Mesangial cell (primary cell): ENCODE measurements around the gene INSR. TPM values are rescaled to one million over a fixed set of nuclear protein-coding genes. Genes with fewer than 3 reads are reported as not detected.

ENCODE experiments used
- total RNA-seq: library from RNA; depleted of rRNA; stranded (reverse); fragments of >200 nt; gene quantifications from 2 replicates; pipeline ENCODE4 v1.2.3, GENCODE V29; 2015

INSR gene
- 3.3 and 10.6 TPM in 2 replicates for total RNA-seq

DNA sequence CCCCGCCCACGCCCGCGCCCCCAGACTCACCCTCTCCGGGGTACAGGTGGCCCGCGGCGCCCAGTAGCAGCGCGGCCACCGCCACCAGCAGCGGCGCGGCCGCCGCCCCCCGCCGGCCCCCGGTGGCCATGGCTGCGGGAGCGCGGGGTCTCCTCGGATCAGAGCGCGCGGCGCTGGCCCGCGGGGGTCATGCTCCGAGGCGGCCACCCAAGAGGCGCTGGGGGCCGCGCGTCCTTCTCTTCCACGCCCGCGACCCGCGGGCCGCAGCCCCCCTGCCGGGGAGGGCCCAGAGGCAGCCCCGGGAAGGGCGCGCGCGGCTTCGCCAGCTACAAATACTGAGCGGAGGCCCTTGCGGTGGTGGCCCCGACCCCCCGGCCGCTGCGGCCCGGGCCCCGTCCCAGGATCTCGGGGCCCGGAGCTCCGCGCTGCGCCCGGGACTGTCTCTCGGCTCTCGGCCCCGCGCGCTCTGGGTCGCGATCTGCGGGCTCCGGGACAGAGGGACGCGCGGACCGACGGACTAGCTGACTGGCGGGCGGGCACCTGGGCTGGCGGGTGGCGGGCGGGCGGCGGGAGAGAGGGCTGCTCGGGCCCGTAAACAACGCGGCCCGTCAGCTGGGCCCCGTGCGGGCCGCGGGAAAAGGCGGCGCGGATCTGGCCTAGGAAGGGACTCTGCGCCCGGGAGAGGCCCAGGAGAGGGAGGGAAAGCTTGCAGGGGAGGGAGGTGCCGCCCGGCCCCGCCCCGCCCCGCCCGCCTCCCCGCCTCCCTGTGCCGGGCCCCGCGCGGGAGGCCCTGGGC is at the start of gene INSR:
Gene INSR, minus strand, starts transcription at position 653 of the 796 bp plus-strand sequence. Its CDS starts 523 bp downstream, at position 130.

GRCh38 chr19:7069042-7069903 is 224.9 kb downstream of the INSR start, which contains the start of gene ZNF557:
Gene ZNF557 (plus strand): TSS chr19:7069703. CDS start chr19:7075075, 5,372 bp downstream.

Other genes starting within 250 kb of the INSR start
- not detected in 2 replicates for gene MBD3L2, start 245.1 kb downstream of the INSR start, total RNA-seq
- gene MBD3L3, start 235.7 kb downstream of the INSR start, total RNA-seq = not detected in 2 replicates
- gene ZNF557, start 224.7 kb downstream of the INSR start, total RNA-seq = 4.9 and 6.3 TPM in 2 replicates
- gene ARHGEF18, start 54.5 kb upstream of the INSR start, total RNA-seq = 51.3 and 52.0 TPM in 2 replicates
- gene PEX11G, start 194.6 kb upstream of the INSR start, total RNA-seq = 3.9 and 9.5 TPM in 2 replicates
- 48.2 and 95.7 TPM in 2 replicates for gene ZNF358, start 221.7 kb upstream of the INSR start, total RNA-seq
- gene MCOLN1, start 228.2 kb upstream of the INSR start, total RNA-seq = 7.9 and 12.4 TPM in 2 replicates
- 119 and 204 TPM in 2 replicates for gene PNPLA6, start 241.3 kb upstream of the INSR start, total RNA-seq